HEK293 (cell line): Measurements from ENCODE around the gene STRADA.

ENCODE experiments used
- ATF2 ChIP-seq: fragments of 450-650 bp; formaldehyde crosslinking; IDR thresholded peaks from 2 replicates; pipeline ENCODE4 v1.5.1; 2016; ENCODE audit warnings: missing biosample characterization, missing genetic modification characterization, low read depth
- BCL11B ChIP-seq: fragments of 450-650 bp; formaldehyde crosslinking; IDR thresholded peaks from 2 replicates; pipeline ENCODE4 v1.5.1; 2016; ENCODE audit warnings: low read depth, missing biosample characterization, missing genetic modification characterization
- GFI1B ChIP-seq: fragments of 450-650 bp; formaldehyde crosslinking; IDR thresholded peaks from 2 replicates; pipeline ENCODE4 v1.5.1; 2016; ENCODE audit warnings: missing biosample characterization, missing genetic modification characterization
- KLF10 ChIP-seq: fragments of 450-650 bp; IDR thresholded peaks from 2 replicates; pipeline ENCODE4 v1.5.1; 2018; ENCODE audit warnings: missing biosample characterization, mild to moderate bottlenecking, missing genetic modification characterization
- KLF16 ChIP-seq: fragments of 450-650 bp; formaldehyde crosslinking; IDR thresholded peaks from 2 replicates; pipeline ENCODE4 v1.5.1; 2017; ENCODE audit warnings: missing biosample characterization, missing genetic modification characterization
- KLF7 ChIP-seq: fragments of 450-650 bp; formaldehyde crosslinking; IDR thresholded peaks from 2 replicates; pipeline ENCODE4 v1.5.1; 2016; ENCODE audit warnings: missing biosample characterization, missing genetic modification characterization, borderline replicate concordance
- KLF9 ChIP-seq: fragments of 450-650 bp; formaldehyde crosslinking; IDR thresholded peaks from 2 replicates; pipeline ENCODE4 v1.5.1; 2016; ENCODE audit warnings: missing biosample characterization, missing genetic modification characterization, low read depth
- OVOL3 ChIP-seq: fragments of 450-650 bp; formaldehyde crosslinking; IDR thresholded peaks from 2 replicates; pipeline ENCODE4 v1.5.1; 2016; ENCODE audit warnings: missing biosample characterization, missing genetic modification characterization
- SCRT1 ChIP-seq: fragments of 450-650 bp; formaldehyde crosslinking; IDR thresholded peaks from 2 replicates; pipeline ENCODE4 v1.5.1; 2016; ENCODE audit warnings: missing biosample characterization, missing genetic modification characterization, borderline replicate concordance
- SP2 ChIP-seq: fragments of 450-650 bp; formaldehyde crosslinking; IDR thresholded peaks from 2 replicates; pipeline ENCODE4 v1.5.1; 2016; ENCODE audit warnings: missing biosample characterization, missing genetic modification characterization
- SP7 ChIP-seq: fragments of 450-650 bp; formaldehyde crosslinking; IDR thresholded peaks from 2 replicates; pipeline ENCODE4 v1.5.1; 2016; ENCODE audit warnings: missing biosample characterization, missing genetic modification characterization
- TRIM28 ChIP-seq: IDR thresholded peaks from 2 replicates; pipeline ENCODE4 v1.6.1; 2011; ENCODE audit warnings: low read length, control low read depth, borderline replicate concordance
- ZBTB10 ChIP-seq: fragments of 450-650 bp; formaldehyde crosslinking; IDR thresholded peaks from 2 replicates; pipeline ENCODE4 v1.5.1; 2016; ENCODE audit warnings: missing biosample characterization, missing genetic modification characterization
- ZFHX2 ChIP-seq: fragments of 450-650 bp; formaldehyde crosslinking; conservative IDR thresholded peaks from 2 replicates; pipeline ENCODE4 v1.5.1; 2016; ENCODE audit warnings: missing biosample characterization, missing genetic modification characterization
- ZNF10 ChIP-seq: fragments of 450-650 bp; formaldehyde crosslinking; IDR thresholded peaks from 2 replicates; pipeline ENCODE4 v1.5.1; 2017; ENCODE audit warnings: missing biosample characterization, missing genetic modification characterization
- ZNF114 ChIP-seq: fragments of 450-650 bp; formaldehyde crosslinking; IDR thresholded peaks from 2 replicates; pipeline ENCODE4 v1.5.0; 2017; ENCODE audit warnings: missing biosample characterization, missing genetic modification characterization
- ZNF138 ChIP-seq: fragments of 450-650 bp; formaldehyde crosslinking; IDR thresholded peaks from 2 replicates; pipeline ENCODE4 v1.5.1; 2016; ENCODE audit warnings: missing biosample characterization, missing genetic modification characterization, borderline replicate concordance
- ZNF169 ChIP-seq: fragments of 450-650 bp; formaldehyde crosslinking; IDR thresholded peaks from 2 replicates; pipeline ENCODE4 v1.5.1; 2016; ENCODE audit warnings: missing biosample characterization, missing genetic modification characterization
- ZNF202 ChIP-seq: fragments of 450-650 bp; formaldehyde crosslinking; IDR thresholded peaks from 2 replicates; pipeline ENCODE4 v1.5.1; 2016; ENCODE audit warnings: missing biosample characterization, missing genetic modification characterization, borderline replicate concordance
- ZNF214 ChIP-seq: fragments of 450-650 bp; formaldehyde crosslinking; IDR thresholded peaks from 2 replicates; pipeline ENCODE4 v1.5.1; 2017; ENCODE audit warnings: missing biosample characterization, mild to moderate bottlenecking, missing genetic modification characterization, borderline replicate concordance
- ZNF24 ChIP-seq: fragments of 450-650 bp; formaldehyde crosslinking; IDR thresholded peaks from 2 replicates; pipeline ENCODE4 v1.5.1; 2016; ENCODE audit warnings: missing biosample characterization, missing genetic modification characterization
- ZNF280C ChIP-seq: fragments of 450-650 bp; formaldehyde crosslinking; IDR thresholded peaks from 2 replicates; pipeline ENCODE4 v1.5.1; 2016; ENCODE audit warnings: missing biosample characterization, missing genetic modification characterization
- ZNF302 ChIP-seq: fragments of 450-650 bp; formaldehyde crosslinking; IDR thresholded peaks from 2 replicates; pipeline ENCODE4 v1.5.1; 2016; ENCODE audit warnings: missing biosample characterization, missing genetic modification characterization, low read depth
- ZNF341 ChIP-seq: fragments of 450-650 bp; formaldehyde crosslinking; IDR thresholded peaks from 2 replicates; pipeline ENCODE4; 2016; ENCODE audit warnings: low read depth, missing biosample characterization, missing genetic modification characterization
- ZNF350 ChIP-seq: fragments of 450-650 bp; formaldehyde crosslinking; IDR thresholded peaks from 2 replicates; pipeline ENCODE4 v1.5.0; 2017; ENCODE audit warnings: missing biosample characterization, mild to moderate bottlenecking, missing genetic modification characterization
- ZNF488 ChIP-seq: fragments of 450-650 bp; formaldehyde crosslinking; IDR thresholded peaks from 2 replicates; pipeline ENCODE4 v1.5.1; 2016; ENCODE audit warnings: missing biosample characterization, missing genetic modification characterization
- ZNF561 ChIP-seq: fragments of 450-650 bp; IDR thresholded peaks from 2 replicates; pipeline ENCODE4 v1.5.1; 2018; ENCODE audit warnings: missing biosample characterization, missing genetic modification characterization, borderline replicate concordance
- ZNF580 ChIP-seq: fragments of 450-650 bp; formaldehyde crosslinking; IDR thresholded peaks from 2 replicates; pipeline ENCODE4 v1.5.1; 2016; ENCODE audit warnings: missing biosample characterization, missing genetic modification characterization
- ZNF610 ChIP-seq: fragments of 450-650 bp; formaldehyde crosslinking; IDR thresholded peaks from 2 replicates; pipeline ENCODE4 v1.5.1; 2016; ENCODE audit warnings: missing biosample characterization, missing genetic modification characterization, borderline replicate concordance
- ZNF623 ChIP-seq: fragments of 450-650 bp; formaldehyde crosslinking; IDR thresholded peaks from 2 replicates; pipeline ENCODE4 v1.5.1; 2016; ENCODE audit warnings: missing biosample characterization, missing genetic modification characterization
- ZNF660 ChIP-seq: fragments of 450-650 bp; IDR thresholded peaks from 2 replicates; pipeline ENCODE4 v1.5.1; 2018; ENCODE audit warnings: missing biosample characterization, mild to moderate bottlenecking, missing genetic modification characterization
- ZNF677 ChIP-seq: fragments of 450-650 bp; IDR thresholded peaks from 2 replicates; pipeline ENCODE4 v1.5.0; 2018; ENCODE audit warnings: missing biosample characterization, mild to moderate bottlenecking, missing genetic modification characterization, moderate library complexity
- ZNF776 ChIP-seq: fragments of 450-650 bp; formaldehyde crosslinking; IDR thresholded peaks from 2 replicates; pipeline ENCODE4 v1.5.0; 2017; ENCODE audit warnings: missing biosample characterization, missing genetic modification characterization, borderline replicate concordance
- ZNF837 ChIP-seq: fragments of 450-650 bp; formaldehyde crosslinking; IDR thresholded peaks from 2 replicates; pipeline ENCODE4 v1.5.1; 2016; ENCODE audit warnings: missing biosample characterization, missing genetic modification characterization

Gene STRADA

GRCh38 chr17:63741408-63742173 is at the start of gene STRADA (continued):
- TF ChIP-seq ZBTB10 (tag by site-specific recombination) (peak; percentile 71), ZNF677 (tag by site-specific recombination) (no peak), ZNF214 (tag by site-specific recombination) (no peak), ZNF280C (no peak), ZNF202 (tag by site-specific recombination) (no peak), ZNF580 (peak; percentile 80), KLF9 (peak; percentile 76; the same call in 1 of the 2 replicates), ZNF138 (tag by site-specific recombination) (no peak), ZNF114 (tag by site-specific recombination) (no peak), KLF10 (tag by site-specific recombination) (0 out of 2 replicates have a peak, but pooled peaks have one; percentile 31), GFI1B (no peak), ZNF24 (tag by site-specific recombination) (peak; percentile 86), ZNF776 (no peak), ZNF302 (tag by site-specific recombination) (no peak), ZFHX2 (tag by site-specific recombination) (peak; percentile 94), ZNF837 (tag by site-specific recombination) (0 out of 2 replicates have a peak, but pooled peaks have one; percentile 55), SP2 (peak; percentile 95), ZNF350 (no peak), ZNF561 (tag by site-specific recombination) (peak; percentile 99), ZNF610 (tag by site-specific recombination) (peak; percentile 70), OVOL3 (tag by site-specific recombination) (no peak), ZNF488 (tag by site-specific recombination) (no peak), ZNF341 (peak; percentile 97), ZNF10 (tag by site-specific recombination) (no peak), ZNF660 (peak; percentile 79), BCL11B (no peak), ATF2 (no peak), ZNF623 (no peak), ZNF169 (tag by site-specific recombination) (no peak), KLF16 (tag by site-specific recombination) (peak; percentile 91), KLF7 (tag by site-specific recombination) (no peak), TRIM28 (no peak; the same call in 1 of the 2 replicates), SCRT1 (peak; percentile 91), SP7 (tag by site-specific recombination) (peak; percentile 93)
